Measurements from ENCODE around the gene IL3.
"Not testable (repeated sequence)": the region's sequence is repeated elsewhere in the genome, so short reads cannot be mapped to it uniquely, and the experiment has no call there.

IL3 gene

DNA sequence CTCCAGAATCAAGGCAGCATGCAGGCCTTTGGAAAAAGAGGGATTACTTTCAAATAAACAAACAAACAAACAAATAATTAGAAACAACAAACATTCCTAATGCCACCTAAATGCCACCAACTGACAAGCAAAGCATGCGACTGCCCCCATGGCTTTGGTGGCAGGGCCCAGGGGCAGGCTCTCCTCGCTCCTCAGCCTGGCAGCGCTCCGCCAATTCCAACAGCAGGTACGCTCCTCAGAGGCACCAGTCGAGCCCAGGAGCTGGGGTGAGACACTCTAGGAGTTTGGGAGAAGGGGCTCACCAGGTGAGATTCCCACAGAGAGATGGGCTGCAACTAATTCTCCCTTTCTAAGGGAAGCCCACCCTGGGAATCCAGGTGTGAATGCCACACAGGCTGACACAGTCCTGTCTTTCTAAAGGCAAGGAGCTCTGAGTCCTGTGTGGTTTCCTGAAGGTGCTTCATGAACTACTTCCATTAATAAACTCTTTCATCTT lies 41.0 kb downstream of the IL3 start:
- no peaks in the 10 kb centered on the region for H3K9me3 ChIP-seq (ENCODE audit: control insufficient read depth, low read length)
- H3K27me3 ChIP-seq (ENCODE audit: control insufficient read depth, insufficient read depth, low read length, poor library complexity, severe bottlenecking) = no peaks in the 10 kb centered on the region
- H3K4me1 ChIP-seq (ENCODE audit: control insufficient read depth, insufficient read depth, low read length) = no peaks in the 10 kb centered on the region
- 92 to 94% methylated on average over 6 of the region's 6 CpGs for WGBS, 2 experiments
- no peaks in the 10 kb centered on the region for H3K36me3 ChIP-seq (ENCODE audit: control insufficient read depth, insufficient read depth, low read length)
- no peak overlapping the region for H3K4me3 ChIP-seq (ENCODE audit: insufficient read depth, low read depth, low read length)
- no peak overlapping the region for H3K27ac ChIP-seq (ENCODE audit: insufficient read depth, low read depth, low read length, poor library complexity, severe bottlenecking)

GRCh38 chr5:132102101-132102701 lies 41.7 kb downstream of the IL3 start:
- WGBS, 2 experiments = 92 to 95% methylated on average over 5 of the region's 5 CpGs
- H3K27ac ChIP-seq (ENCODE audit: insufficient read depth, low read depth, low read length, poor library complexity, severe bottlenecking) = no peak overlapping the region

DNA sequence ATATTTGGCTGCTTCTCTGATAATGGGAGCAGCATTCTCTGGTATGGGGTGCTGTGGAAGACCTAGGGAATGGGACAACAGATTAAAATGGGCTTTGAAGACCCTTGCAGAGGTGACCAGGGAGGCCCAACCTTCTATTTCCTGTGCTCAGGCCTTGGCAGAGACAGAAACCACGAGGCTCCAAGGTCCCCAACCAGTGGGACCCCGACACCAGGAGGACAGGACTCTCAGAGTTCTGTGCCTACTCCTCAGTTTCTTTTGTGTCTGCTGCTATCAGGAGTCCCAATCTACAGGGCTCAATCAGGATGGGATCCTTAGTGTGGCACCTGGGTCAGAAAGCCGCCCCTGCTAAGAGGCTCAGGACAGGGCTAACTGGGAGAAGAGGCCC lies 42.5 kb downstream of the IL3 start:
- no peaks in the 10 kb centered on the region for H3K27me3 ChIP-seq (ENCODE audit: control insufficient read depth, insufficient read depth, low read length, poor library complexity, severe bottlenecking)
- H3K9me3 ChIP-seq (ENCODE audit: control insufficient read depth, low read length) = no peaks in the 10 kb centered on the region
- no peaks in the 10 kb centered on the region for H3K4me1 ChIP-seq (ENCODE audit: control insufficient read depth, insufficient read depth, low read length)
- H3K36me3 ChIP-seq (ENCODE audit: control insufficient read depth, insufficient read depth, low read length) = no peaks in the 10 kb centered on the region
- WGBS, 2 experiments = 79% methylated on average over 3 of the region's 3 CpGs
- no peak overlapping the region for H3K27ac ChIP-seq (ENCODE audit: insufficient read depth, low read depth, low read length, poor library complexity, severe bottlenecking)
- no peak overlapping the region for H3K4me3 ChIP-seq (ENCODE audit: insufficient read depth, low read depth, low read length)

More at GRCh38 chr5:132102101-132102701, 41.7 kb downstream of the IL3 start:
- no peaks in the 10 kb centered on the region for H3K27me3 ChIP-seq (ENCODE audit: control insufficient read depth, insufficient read depth, low read length, poor library complexity, severe bottlenecking)
- H3K4me3 ChIP-seq (ENCODE audit: insufficient read depth, low read depth, low read length) = no peak overlapping the region
- H3K36me3 ChIP-seq (ENCODE audit: control insufficient read depth, insufficient read depth, low read length) = no peaks in the 10 kb centered on the region
- no peaks in the 10 kb centered on the region for H3K9me3 ChIP-seq (ENCODE audit: control insufficient read depth, low read length)
- H3K4me1 ChIP-seq (ENCODE audit: control insufficient read depth, insufficient read depth, low read length) = no peaks in the 10 kb centered on the region

- Histone ChIP-seq H3K4me3 (ENCODE audit: insufficient read depth, low read depth, low read length) (no peak overlapping the region), H3K27me3 (ENCODE audit: control insufficient read depth, insufficient read depth, low read length, poor library complexity, severe bottlenecking) (no peaks in the 10 kb centered on the region), H3K27ac (ENCODE audit: insufficient read depth, low read depth, low read length, poor library complexity, severe bottlenecking) (no peak overlapping the region)
These were observed 43.0 kb downstream of the IL3 start for GRCh38 chr5:132103332-132103951.

DNA sequence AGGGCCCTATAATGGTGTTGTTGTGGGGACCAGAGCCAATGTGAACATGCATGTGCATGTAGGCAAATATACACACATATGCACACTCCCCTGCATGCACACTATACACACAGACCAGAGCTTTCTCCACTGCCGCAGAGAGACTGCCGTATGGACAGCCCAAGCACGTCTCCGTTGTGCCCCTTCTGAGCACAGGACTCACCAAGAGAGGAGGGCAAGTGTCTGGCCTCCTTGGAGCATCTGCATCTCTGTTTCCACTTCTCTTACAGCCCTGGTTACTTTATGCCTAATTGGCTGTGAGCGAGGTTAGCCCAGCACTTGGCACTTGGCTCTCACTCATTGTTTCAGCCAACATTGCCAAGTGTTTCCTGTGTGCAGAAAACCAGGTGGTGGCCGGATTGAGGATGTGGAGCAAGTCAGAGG lies 43.5 kb downstream of the IL3 start:
- Histone ChIP-seq H3K27me3 (ENCODE audit: control insufficient read depth, insufficient read depth, low read length, poor library complexity, severe bottlenecking) (no peaks in the 10 kb centered on the region), H3K4me1 (ENCODE audit: control insufficient read depth, insufficient read depth, low read length) (no peaks in the 10 kb centered on the region), H3K27ac (ENCODE audit: insufficient read depth, low read depth, low read length, poor library complexity, severe bottlenecking) (no peak overlapping the region), H3K9me3 (ENCODE audit: control insufficient read depth, low read length) (no peaks in the 10 kb centered on the region), H3K36me3 (ENCODE audit: control insufficient read depth, insufficient read depth, low read length) (no peaks in the 10 kb centered on the region), H3K4me3 (ENCODE audit: insufficient read depth, low read depth, low read length) (no peak overlapping the region)
- 89 to 96% methylated on average over 6 of the region's 6 CpGs for WGBS, 2 experiments

More at GRCh38 chr5:132103332-132103951, 43.0 kb downstream of the IL3 start:
- H3K4me1 ChIP-seq (ENCODE audit: control insufficient read depth, insufficient read depth, low read length) = no peaks in the 10 kb centered on the region
- no peaks in the 10 kb centered on the region for H3K9me3 ChIP-seq (ENCODE audit: control insufficient read depth, low read length)
- H3K36me3 ChIP-seq (ENCODE audit: control insufficient read depth, insufficient read depth, low read length) = no peaks in the 10 kb centered on the region

DNA sequence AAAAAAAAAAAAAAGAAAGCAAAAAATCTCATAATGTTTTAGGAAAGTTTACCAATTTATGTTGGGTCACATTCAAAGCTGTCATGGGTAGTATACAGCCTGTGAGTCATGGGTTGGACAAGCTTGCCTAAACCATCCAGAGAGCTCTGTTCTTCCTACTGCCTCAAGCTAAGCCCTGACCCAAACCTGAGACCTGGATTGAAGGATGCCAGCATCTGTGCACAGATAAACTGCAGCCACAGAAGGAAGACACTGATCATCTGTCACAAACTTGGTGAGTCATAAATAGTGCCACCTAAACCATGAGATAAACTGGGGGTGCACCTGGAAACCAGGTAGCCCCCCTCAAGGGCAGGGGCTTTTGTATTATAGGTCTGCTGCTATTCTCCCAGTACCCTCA lies 44.1 kb downstream of the IL3 start:
- Histone ChIP-seq H3K4me3 (ENCODE audit: insufficient read depth, low read depth, low read length) (no peak overlapping the region), H3K27ac (ENCODE audit: insufficient read depth, low read depth, low read length, poor library complexity, severe bottlenecking) (no peak overlapping the region), H3K36me3 (ENCODE audit: control insufficient read depth, insufficient read depth, low read length) (no peaks in the 10 kb centered on the region), H3K27me3 (ENCODE audit: control insufficient read depth, insufficient read depth, low read length, poor library complexity, severe bottlenecking) (no peaks in the 10 kb centered on the region), H3K9me3 (ENCODE audit: control insufficient read depth, low read length) (no peaks in the 10 kb centered on the region), H3K4me1 (ENCODE audit: control insufficient read depth, insufficient read depth, low read length) (no peaks in the 10 kb centered on the region)

GRCh38 chr5:132105688-132106087 lies 45.2 kb downstream of the IL3 start:
- Histone ChIP-seq H3K4me1 (ENCODE audit: control insufficient read depth, insufficient read depth, low read length) (no peaks in the 10 kb centered on the region), H3K27me3 (ENCODE audit: control insufficient read depth, insufficient read depth, low read length, poor library complexity, severe bottlenecking) (no peaks in the 10 kb centered on the region), H3K27ac (ENCODE audit: insufficient read depth, low read depth, low read length, poor library complexity, severe bottlenecking) (no peak overlapping the region), H3K4me3 (ENCODE audit: insufficient read depth, low read depth, low read length) (no peak overlapping the region), H3K36me3 (ENCODE audit: control insufficient read depth, insufficient read depth, low read length) (no peaks in the 10 kb centered on the region), H3K9me3 (ENCODE audit: control insufficient read depth, low read length) (no peaks in the 10 kb centered on the region)
- WGBS, 2 experiments = 88 to 91% methylated on average over 3 of the region's 3 CpGs

- not testable (repeated sequence) for H3K27me3 ChIP-seq (ENCODE audit: control insufficient read depth, insufficient read depth, low read length, poor library complexity, severe bottlenecking); H3K27ac ChIP-seq (ENCODE audit: insufficient read depth, low read depth, low read length, poor library complexity, severe bottlenecking); H3K4me1 ChIP-seq (ENCODE audit: control insufficient read depth, insufficient read depth, low read length); H3K9me3 ChIP-seq (ENCODE audit: control insufficient read depth, low read length); H3K36me3 ChIP-seq (ENCODE audit: control insufficient read depth, insufficient read depth, low read length); H3K4me3 ChIP-seq (ENCODE audit: insufficient read depth, low read depth, low read length)
- WGBS, 2 experiments = 90 to 94% methylated on average over 1 of the region's 1 CpG
These were observed 48.0 kb downstream of the IL3 start for GRCh38 chr5:132108495-132108894.

- not testable (repeated sequence) for H3K4me1 ChIP-seq (ENCODE audit: control insufficient read depth, insufficient read depth, low read length); H3K4me3 ChIP-seq (ENCODE audit: insufficient read depth, low read depth, low read length); H3K36me3 ChIP-seq (ENCODE audit: control insufficient read depth, insufficient read depth, low read length); H3K9me3 ChIP-seq (ENCODE audit: control insufficient read depth, low read length); H3K27ac ChIP-seq (ENCODE audit: insufficient read depth, low read depth, low read length, poor library complexity, severe bottlenecking); H3K27me3 ChIP-seq (ENCODE audit: control insufficient read depth, insufficient read depth, low read length, poor library complexity, severe bottlenecking)
- 97 to 100% methylated on average over 1 to 4 of the region's 4 CpGs for WGBS, 2 experiments
These were observed 48.5 kb downstream of the IL3 start for GRCh38 chr5:132108957-132109356.

DNA sequence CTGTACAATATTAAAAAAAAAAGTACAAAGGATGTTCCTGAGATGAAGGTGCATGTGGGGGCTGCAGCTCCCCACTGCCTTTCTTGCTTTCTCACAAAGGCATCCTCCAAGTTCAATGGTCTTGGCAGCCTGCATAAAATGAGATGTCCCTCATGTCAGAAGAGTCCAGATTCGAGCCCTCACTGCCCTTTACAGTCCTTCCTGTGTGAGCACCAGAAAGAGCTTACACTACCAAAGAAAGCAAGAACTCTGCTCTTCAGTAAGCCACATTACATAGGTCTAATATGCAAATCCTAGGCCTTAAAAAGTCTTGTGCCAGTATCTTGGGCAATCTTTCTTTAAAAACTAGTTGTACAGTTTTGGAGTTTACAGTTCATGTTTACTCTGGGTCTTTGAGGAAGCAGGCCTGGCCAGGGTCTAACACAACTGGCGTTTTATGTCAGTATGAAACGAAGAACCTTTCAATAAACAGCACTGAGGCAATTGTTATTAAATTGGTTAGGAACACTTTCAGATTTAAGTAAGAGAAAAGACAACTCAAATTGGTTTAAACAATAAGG lies 49.1 kb downstream of the IL3 start:
- H3K9me3 ChIP-seq (ENCODE audit: control insufficient read depth, low read length) = no peaks in the 10 kb centered on the region

More for the DNA sequence above, 49.1 kb downstream of the IL3 start:
- Histone ChIP-seq H3K27ac (ENCODE audit: insufficient read depth, low read depth, low read length, poor library complexity, severe bottlenecking) (no peak overlapping the region), H3K4me3 (ENCODE audit: insufficient read depth, low read depth, low read length) (no peak overlapping the region), H3K27me3 (ENCODE audit: control insufficient read depth, insufficient read depth, low read length, poor library complexity, severe bottlenecking) (no peaks in the 10 kb centered on the region), H3K36me3 (ENCODE audit: control insufficient read depth, insufficient read depth, low read length) (no peaks in the 10 kb centered on the region), H3K4me1 (ENCODE audit: control insufficient read depth, insufficient read depth, low read length) (no peaks in the 10 kb centered on the region)
- WGBS, 2 experiments = 91 to 93% methylated on average over 3 of the region's 3 CpGs

Measured in ectodermal cell (in vitro differentiated cells).